GM12865 (cell line): ENCODE results near the gene MYO15A.

Source experiments
- DNase-seq: peaks from one replicate; pipeline ENCODE4 v3.0.0; 2010; ENCODE audit warnings: low read depth
- H3K4me3 ChIP-seq: 2 replicates; pipeline ENCODE4 v1.5.1; 2011; ENCODE audit warnings: mild to moderate bottlenecking, low read depth, low read length, control low read depth
- TF ChIP-seq, protein P1 (sequence below): IDR thresholded peaks from 2 replicates; pipeline ENCODE4 v1.5.1; 2011; ENCODE audit warnings: low read length, control low read depth, low read depth, inconsistent platforms; ENCODE audit not compliant: insufficient read depth; ENCODE audit errors: missing control alignments

MYO15A gene

DNA sequence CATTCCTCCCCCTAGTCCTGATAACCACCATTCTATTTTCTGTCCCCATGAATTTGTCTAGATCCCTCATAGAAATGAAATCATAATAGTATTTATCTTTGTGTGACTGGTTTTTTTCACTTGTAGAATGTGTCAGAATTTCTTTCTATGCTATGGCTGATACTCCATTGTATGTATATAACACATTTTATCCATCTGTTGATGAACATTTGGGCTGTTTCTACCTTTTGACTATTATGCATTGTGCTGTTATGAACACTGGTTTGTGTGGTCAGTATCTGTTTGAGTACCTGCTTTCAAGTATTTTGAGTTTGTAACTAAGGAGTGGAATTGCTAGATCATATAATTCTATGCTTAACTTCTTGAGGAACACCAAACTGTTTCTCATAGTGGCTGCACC is 36.8 kb upstream of the MYO15A start:
- DNase-seq, result no peak
- TF ChIP-seq, protein P1, sequence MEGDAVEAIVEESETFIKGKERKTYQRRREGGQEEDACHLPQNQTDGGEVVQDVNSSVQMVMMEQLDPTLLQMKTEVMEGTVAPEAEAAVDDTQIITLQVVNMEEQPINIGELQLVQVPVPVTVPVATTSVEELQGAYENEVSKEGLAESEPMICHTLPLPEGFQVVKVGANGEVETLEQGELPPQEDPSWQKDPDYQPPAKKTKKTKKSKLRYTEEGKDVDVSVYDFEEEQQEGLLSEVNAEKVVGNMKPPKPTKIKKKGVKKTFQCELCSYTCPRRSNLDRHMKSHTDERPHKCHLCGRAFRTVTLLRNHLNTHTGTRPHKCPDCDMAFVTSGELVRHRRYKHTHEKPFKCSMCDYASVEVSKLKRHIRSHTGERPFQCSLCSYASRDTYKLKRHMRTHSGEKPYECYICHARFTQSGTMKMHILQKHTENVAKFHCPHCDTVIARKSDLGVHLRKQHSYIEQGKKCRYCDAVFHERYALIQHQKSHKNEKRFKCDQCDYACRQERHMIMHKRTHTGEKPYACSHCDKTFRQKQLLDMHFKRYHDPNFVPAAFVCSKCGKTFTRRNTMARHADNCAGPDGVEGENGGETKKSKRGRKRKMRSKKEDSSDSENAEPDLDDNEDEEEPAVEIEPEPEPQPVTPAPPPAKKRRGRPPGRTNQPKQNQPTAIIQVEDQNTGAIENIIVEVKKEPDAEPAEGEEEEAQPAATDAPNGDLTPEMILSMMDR, result no peak
- no peak overlapping the region for H3K4me3 ChIP-seq

DNA sequence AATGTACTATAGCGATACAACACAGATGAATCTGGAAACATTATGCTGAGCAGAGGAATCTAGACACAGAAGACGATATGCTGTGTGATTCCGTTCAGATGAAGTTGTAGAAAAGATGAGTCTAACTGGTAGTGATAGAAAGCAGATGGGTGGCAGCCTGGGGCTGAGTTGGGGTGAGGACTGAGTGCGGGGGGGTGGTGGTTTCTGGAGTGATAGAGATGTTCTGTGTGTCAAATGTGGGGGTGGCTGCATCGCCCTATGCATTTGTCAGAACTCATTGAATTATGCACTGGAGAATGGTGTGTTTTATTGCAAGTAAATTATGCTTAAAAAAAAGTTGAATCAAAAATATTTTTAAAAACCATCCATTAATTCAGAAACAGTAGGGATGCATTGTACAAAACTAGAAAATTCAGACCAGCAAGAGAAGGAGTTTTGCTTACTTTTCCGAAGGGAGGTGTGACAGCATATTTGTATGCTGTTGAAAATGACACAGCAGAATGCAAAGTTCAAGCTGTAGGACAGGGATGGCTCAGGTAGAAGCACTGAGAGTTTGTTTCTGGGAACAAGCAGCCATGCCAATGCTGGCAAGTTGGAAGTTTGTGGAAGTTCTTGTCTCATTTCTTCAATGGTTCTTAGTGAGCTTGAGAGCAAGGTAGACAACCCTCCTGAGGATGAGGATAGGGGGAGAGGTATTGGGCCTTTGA is 33.8 kb upstream of the MYO15A start:
- H3K4me3 ChIP-seq, result no peak overlapping the region
- TF ChIP-seq, protein P1, result no peak
- DNase-seq, result no peak

DNA sequence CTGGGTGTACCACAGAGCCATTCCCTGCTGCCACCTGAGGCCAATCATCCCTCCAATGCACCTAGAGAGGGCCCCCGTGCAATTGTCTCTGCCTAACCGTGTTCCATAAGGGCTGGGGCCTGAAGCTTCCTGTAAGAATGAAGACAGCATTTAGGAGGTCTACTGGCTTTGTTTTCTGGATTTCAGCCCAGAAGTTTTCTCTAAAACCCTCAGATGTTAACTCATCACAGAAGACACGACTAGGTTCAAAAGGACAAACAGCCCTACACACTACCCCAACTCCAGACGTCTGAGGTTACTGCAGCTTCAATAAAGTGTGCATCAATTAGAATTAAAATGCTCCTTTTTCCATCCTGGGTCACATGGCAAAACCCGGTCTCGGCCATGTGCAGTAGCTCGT is 31.6 kb upstream of the MYO15A start:
- H3K4me3 ChIP-seq, result no peak overlapping the region
- TF ChIP-seq, protein P1, result no peak
- DNase-seq, result no peak

DNA sequence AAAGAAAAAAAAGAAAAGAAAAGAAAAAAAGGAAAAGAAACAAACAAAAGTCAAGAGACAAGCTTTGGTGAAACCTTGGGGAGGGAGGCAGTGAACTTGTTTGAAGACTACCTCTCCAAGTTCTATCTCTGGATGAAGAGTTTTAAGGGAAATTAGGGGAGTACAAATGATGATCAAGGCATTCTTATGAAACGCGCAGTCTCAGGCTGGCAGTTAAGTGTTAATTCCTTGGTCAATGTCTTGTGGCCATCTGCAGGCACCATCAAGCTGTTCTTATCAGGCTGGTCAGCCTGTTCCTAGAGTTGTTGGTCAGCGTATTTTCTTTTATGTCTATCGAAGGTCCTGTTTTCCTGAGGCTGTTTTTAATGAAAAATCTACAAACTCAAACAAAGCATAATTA is 29.0 kb upstream of the MYO15A start:
- DNase-seq, result no peak
- no peak overlapping the region for H3K4me3 ChIP-seq
- TF ChIP-seq, protein P1, result no peak

DNA sequence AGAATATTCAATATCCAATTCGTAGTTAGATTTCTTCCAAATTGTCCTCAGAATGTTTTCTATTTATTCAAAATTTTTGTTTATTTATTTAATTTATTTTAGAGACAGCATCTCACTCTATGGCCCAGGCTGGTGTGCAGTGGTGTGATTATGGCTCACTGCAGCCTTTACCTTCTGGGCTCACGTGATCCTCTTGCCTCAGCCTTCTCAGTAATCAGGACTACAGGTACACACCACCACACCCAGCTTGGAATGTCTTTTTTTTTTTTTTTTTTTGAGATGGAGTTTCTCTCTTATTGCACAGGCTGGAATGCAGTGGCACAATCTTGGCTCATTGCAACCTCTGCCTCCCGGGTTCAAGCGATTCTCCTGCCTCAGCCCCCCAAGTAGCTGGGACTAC is 24.3 kb upstream of the MYO15A start:
- DNase-seq, result no peak
- TF ChIP-seq, protein P1, result no peak
- no peak overlapping the region for H3K4me3 ChIP-seq

DNA sequence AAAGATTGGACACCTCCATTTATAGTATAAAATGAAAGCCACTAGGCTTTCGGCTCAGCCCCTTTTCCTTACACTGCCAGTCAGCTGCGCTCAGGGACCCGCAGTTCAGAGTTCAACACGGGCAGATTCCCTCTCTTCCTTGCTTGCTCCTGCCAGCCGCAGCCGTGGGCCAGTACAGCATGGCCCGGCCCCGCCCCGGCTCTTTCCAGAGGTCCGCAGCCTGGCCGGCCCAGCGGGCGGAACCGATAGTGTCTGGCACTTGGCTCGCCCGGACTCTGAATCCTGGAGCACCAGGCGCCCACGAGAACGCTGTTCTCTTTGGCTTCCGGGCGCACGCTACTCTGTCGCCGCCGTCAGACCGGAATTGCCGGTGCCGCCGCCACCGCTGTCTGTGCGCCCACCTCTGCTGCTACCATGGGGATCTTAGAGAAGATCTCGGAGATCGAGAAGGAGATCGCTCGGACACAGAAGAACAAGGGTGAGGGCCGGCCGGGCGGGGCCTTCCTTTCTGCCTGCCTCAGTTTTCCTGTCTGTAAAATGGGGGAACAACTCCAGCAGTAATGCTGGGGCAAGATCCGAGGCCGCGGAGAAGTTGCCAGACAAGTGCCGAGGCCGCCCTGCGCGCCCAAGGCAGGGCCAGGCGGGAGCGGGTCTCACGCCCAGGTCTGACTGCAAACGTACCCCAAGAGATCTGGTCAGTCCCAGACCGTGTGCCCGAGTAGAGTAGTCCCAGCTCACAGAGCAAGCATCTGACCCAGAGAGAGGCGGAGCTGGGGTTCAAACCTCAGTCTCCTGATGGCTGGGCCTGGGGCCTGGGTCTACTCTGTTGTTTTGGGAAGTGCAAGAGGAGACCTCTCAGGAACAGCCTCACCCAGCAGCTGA is 20.7 kb upstream of the MYO15A start, which contains the start of gene DRG2:
DRG2 (plus strand) TSS at position 339 of the 882 bp plus-strand sequence; CDS start at position 415, 76 bp downstream.
- peak within 1 kb of the TSS; percentile 63 for H3K4me3 ChIP-seq

More for the DNA sequence above, 20.7 kb upstream of the MYO15A start, which contains the start of gene DRG2:
- DNase-seq, result peak; percentile 94
- TF ChIP-seq, protein P1, result no peak
